Measurements from ENCODE around the gene TCEANC2.

- TF ChIP-seq, protein P1, sequence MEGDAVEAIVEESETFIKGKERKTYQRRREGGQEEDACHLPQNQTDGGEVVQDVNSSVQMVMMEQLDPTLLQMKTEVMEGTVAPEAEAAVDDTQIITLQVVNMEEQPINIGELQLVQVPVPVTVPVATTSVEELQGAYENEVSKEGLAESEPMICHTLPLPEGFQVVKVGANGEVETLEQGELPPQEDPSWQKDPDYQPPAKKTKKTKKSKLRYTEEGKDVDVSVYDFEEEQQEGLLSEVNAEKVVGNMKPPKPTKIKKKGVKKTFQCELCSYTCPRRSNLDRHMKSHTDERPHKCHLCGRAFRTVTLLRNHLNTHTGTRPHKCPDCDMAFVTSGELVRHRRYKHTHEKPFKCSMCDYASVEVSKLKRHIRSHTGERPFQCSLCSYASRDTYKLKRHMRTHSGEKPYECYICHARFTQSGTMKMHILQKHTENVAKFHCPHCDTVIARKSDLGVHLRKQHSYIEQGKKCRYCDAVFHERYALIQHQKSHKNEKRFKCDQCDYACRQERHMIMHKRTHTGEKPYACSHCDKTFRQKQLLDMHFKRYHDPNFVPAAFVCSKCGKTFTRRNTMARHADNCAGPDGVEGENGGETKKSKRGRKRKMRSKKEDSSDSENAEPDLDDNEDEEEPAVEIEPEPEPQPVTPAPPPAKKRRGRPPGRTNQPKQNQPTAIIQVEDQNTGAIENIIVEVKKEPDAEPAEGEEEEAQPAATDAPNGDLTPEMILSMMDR (conservative IDR thresholded peaks at IDR 0.05; ENCODE audit: low read depth, low read length), result no peak
- no peak for TF ChIP-seq EZH2 (IDR thresholded peaks at IDR 0.05; ENCODE audit: borderline replicate concordance, low read depth, low read length, poor library complexity, severe bottlenecking)
Observed at GRCh38 chr1:54110996-54111395, 57.6 kb downstream of the TCEANC2 start.

Data from A673 (cell line).